ENCODE results near the gene GADD45A. TPM values are rescaled to one million over a fixed set of nuclear protein-coding genes. Genes with fewer than 3 reads are reported as not detected.
"Not testable (repeated sequence)": the region's sequence is repeated elsewhere in the genome, so short reads cannot be mapped to it uniquely, and the experiment has no call there.

The GADD45A gene
- total RNA-seq, 1 donor from 2014 or later, result 46.6 TPM

GRCh38 chr1:67711158-67711854 lies 26.3 kb downstream of the GADD45A start:
- no peak for DNase-seq
- intact Hi-C loops (cut with micrococcal nuclease), result no loop called here
- ATAC-seq, result no peak

GRCh38 chr1:67711855-67712212 lies 26.8 kb downstream of the GADD45A start:
- no peak for DNase-seq
- intact Hi-C loops (cut with micrococcal nuclease), result no loop called here
- ATAC-seq, result peak; percentile 19

GRCh38 chr1:67713057-67713846 lies 28.3 kb downstream of the GADD45A start:
- DNase-seq (no peak), ATAC-seq (peak; percentile 29)
- intact Hi-C loops (cut with micrococcal nuclease), result no loop called here

GRCh38 chr1:67715819-67716218 lies 30.8 kb downstream of the GADD45A start:
- intact Hi-C loops (cut with micrococcal nuclease), result no loop called here
- DNase-seq, result no peak
- ATAC-seq, result no peak

- no peak for ATAC-seq
- intact Hi-C loops (cut with micrococcal nuclease), result no loop called here
- no peak for DNase-seq
Measured at GRCh38 chr1:67716800-67717199, 31.8 kb downstream of the GADD45A start.

DNA sequence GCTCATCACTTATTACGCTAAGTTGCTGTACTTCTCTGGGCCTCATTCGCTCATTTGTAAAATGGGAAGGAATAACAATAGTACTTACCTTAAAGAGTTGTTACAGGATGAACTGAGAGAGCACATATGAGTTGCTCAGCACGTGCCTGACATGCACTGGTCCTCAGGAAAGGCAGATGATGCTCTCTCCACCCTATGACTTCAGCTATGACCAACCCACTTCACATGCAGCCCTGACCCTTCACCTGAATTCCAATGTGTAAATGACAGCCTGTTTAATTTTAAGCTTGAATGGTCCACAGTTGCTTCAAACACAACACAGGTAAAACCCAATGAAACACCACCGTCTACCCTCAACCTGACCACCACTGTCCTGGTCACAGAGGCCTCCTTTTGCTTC lies 32.9 kb downstream of the GADD45A start:
- DNase-seq, result no peak
- intact Hi-C loops (cut with micrococcal nuclease), result no loop called here
- ATAC-seq, result peak; percentile 85

- intact Hi-C loops (cut with micrococcal nuclease), result no loop called here
- DNase-seq (no peak), ATAC-seq (no peak)
Measured at GRCh38 chr1:67719329-67720196, 34.6 kb downstream of the GADD45A start.

DNA sequence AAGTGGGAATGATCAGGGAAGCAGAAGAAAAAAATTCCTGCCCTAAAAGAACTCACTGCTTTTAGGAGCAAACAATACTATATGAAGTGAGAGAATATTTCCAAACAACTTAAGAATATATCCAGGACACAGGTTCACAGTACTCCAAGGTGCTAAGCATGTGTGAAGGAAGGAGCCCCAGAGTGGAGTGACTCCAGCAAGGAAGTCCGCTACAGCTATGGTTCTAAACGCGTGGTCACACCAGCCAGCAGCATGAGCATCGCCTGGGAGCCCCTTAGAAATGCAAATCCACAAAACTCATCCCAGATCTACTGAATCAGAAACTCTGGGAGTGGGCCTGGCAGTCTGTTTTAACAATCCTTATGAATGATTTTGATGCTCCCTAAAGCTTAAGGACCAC lies 36.1 kb downstream of the GADD45A start:
- no peak for DNase-seq
- intact Hi-C loops (cut with micrococcal nuclease), result no loop called here
- ATAC-seq, result no peak

DNA sequence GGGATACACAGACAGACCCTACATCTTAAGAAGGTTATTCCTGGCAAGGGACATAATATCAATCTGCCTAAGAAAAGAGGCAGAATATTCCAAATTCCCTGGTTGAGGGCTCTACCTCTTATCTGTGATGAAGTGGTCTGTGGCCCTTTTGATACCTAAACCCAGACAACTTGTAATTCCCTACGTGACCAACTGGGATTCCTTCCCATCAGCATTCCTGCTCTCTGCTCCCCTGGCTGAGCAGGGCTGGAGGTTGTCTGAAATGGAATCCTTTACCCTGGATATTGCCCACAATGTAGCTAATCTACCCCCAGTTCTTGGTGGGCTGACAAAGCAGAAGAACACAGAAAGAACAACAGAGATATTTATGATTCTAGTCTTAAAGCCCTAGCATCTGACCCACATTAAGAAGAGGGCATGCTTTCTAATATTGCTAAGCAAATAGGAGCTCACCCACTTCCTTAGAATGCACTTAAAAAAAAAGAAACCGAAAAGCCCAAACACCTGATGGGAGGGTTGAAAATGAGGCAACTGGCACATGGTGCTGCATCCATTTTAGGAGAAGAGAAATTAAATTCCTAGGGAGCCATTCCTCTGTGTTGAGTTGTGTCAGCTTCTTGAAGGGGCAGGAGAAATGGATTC lies 36.8 kb downstream of the GADD45A start:
- no peak for ATAC-seq
- intact Hi-C loops (cut with micrococcal nuclease), result no loop called here
- no peak for DNase-seq

GRCh38 chr1:67722292-67722944 lies 37.4 kb downstream of the GADD45A start:
- DNase-seq (no peak), ATAC-seq (no peak)
- intact Hi-C loops (cut with micrococcal nuclease), result no loop called here

DNA sequence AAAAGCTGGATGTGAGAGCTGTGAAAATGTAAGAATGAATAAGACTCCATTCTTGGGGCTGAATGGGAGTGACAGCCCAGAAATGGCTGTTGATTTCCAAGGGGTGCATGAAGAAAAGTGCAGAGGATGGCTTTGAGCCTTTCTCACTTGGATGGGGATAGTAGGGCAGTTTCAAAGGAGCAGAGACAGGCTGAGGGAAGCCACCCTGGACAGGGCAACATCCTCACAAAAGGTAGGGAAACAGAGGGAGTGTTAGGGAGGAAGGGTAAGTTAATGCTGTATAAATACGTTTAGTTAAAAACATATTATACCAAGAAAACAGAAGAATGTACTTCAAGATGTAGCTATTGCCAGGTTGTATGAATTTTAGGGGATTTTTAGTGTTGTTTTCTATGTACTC lies 38.1 kb downstream of the GADD45A start:
- DNase-seq (no peak), ATAC-seq (no peak)
- intact Hi-C loops (cut with micrococcal nuclease), result no loop called here

- intact Hi-C loops (cut with micrococcal nuclease), result no loop called here
- ATAC-seq, result peak; percentile 70
- no peak for DNase-seq
Measured at GRCh38 chr1:67723620-67724019, 38.6 kb downstream of the GADD45A start.

- intact Hi-C loops (cut with micrococcal nuclease), result no loop called here
- peak; percentile 81 for ATAC-seq
- DNase-seq, result peak; percentile 53
Measured at GRCh38 chr1:67724928-67725560, 40.0 kb downstream of the GADD45A start.

GRCh38 chr1:67726224-67726623 lies 41.2 kb downstream of the GADD45A start:
- ATAC-seq (no peak), DNase-seq (no peak)
- intact Hi-C loops (cut with micrococcal nuclease), result no loop called here

- DNase-seq (no peak), ATAC-seq (no peak)
- intact Hi-C loops (cut with micrococcal nuclease), result no loop called here
Measured at GRCh38 chr1:67729872-67730271, 44.9 kb downstream of the GADD45A start.

- intact Hi-C loops (cut with micrococcal nuclease); ATAC-seq; DNase-seq: not testable (repeated sequence)
Measured at GRCh38 chr1:67730312-67730711, 45.3 kb downstream of the GADD45A start.

DNA sequence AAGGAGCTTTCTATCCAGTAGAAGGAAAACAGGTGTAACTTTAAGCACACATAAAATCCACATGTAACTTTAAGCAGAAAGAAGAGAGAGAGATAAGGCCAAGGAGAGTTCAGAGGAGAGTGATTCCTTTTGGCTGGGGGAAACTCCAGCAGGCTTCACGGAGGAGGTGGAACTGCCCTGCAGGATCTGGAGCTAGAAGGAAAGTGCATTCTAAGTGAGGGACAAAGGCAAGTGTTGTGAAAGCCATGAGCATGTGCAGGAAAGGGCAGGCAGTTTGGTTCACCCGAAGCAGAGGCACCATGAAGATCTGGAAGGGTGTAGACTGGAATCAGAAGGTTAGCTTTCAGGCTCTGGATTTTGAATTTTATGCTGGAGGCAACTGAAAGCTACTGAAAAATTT lies 46.3 kb downstream of the GADD45A start:
- intact Hi-C loops (cut with micrococcal nuclease), result no loop called here
- no peak for DNase-seq
- ATAC-seq, result no peak

DNA sequence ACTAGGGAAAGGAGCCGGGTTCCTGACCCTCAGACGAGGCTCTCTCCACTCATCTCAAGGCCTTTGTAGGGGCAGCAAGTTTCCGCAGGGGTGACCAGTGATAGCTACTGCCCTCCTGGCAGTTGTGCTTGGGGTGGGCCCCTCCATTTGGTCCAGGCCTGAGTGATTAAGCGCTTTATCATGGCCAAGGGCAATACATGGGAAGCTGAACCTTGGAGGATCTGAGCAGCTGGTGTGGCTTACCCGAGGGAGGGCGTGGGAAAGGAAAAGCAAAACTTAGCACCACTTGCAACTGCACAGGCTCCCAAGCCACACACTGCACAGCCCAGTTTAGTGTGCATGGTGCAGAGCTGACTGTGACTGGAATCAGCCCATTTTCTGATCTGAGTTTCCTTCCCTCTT lies 47.8 kb downstream of the GADD45A start:
- intact Hi-C loops (cut with micrococcal nuclease), result no loop called here
- peak; percentile 48 for DNase-seq
- peak; percentile 82 for ATAC-seq
